Activated CD8-positive, alpha-beta memory T cell treated with anti-CD3 and anti-CD28 coated beads, Interleukin-2, amount 10 ng/mL, durations not matched to agents 7 days and 5 days (primary cell): Measurements from ENCODE around the gene ANKRD33. TPM values are rescaled to one million over a fixed set of nuclear protein-coding genes. Genes with fewer than 3 reads are reported as not detected.

Source experiments
- ATAC-seq: fragments of 150-1000 bp; cut with Tn5 transposase; one replicate; pipeline ENCODE4 v1.10.0; 2021; ENCODE audit warnings: moderate library complexity
- CTCF ChIA-PET: fragments of 350-600 bp; sonication (Branson Sonifier 250); formaldehyde crosslinking; loops from one replicate; lab custom pipeline; 2021; ENCODE audit warnings: antibody characterized with exemption; lab: Charles Lee
- DNase-seq: peaks from one replicate; pipeline ENCODE4 v3.0.0-alpha.2; 2020
- H3K27ac Mint-ChIP-seq: one replicate; pipeline ENCODE4 v1.8.0; 2021; ENCODE audit warnings: mild to moderate bottlenecking, mixed read lengths
- H3K27me3 Mint-ChIP-seq: one replicate; pipeline ENCODE4 v1.8.0; 2021; ENCODE audit warnings: mixed read lengths
- H3K36me3 Mint-ChIP-seq: one replicate; pipeline ENCODE4 v1.8.0; 2021; ENCODE audit warnings: mild to moderate bottlenecking, mixed read lengths
- H3K4me1 Mint-ChIP-seq: one replicate; pipeline ENCODE4 v1.8.0; 2021; ENCODE audit warnings: mixed read lengths
- H3K4me3 Mint-ChIP-seq: one replicate; pipeline ENCODE4 v1.8.0; 2021; ENCODE audit warnings: mild to moderate bottlenecking, moderate library complexity, mixed read lengths
- H3K9me3 Mint-ChIP-seq: one replicate; pipeline ENCODE4 v1.8.0; 2022; ENCODE audit warnings: low read depth, mixed read lengths
- total RNA-seq, 2 experiments: library from RNA; stranded (reverse); gene quantifications; one replicate each; pipeline ENCODE4 v1.2.3, GENCODE V29; 2021

The ANKRD33 gene
- total RNA-seq, 2 experiments from 2014 or later, result not detected

GRCh38 chr12:51889216-51890132, 1.6 kb downstream of the ANKRD33 start:
- peaks cover 11% of the 10 kb centered on the region for H3K4me1 Mint-ChIP-seq
- ATAC-seq (no peak), DNase-seq (no peak)
- peaks cover 7% of the 10 kb centered on the region for H3K27me3 Mint-ChIP-seq
- no peak overlapping the region for H3K4me3 Mint-ChIP-seq
- CTCF ChIA-PET, result interaction anchor here (1.0 to 2.5 kb wide), 4 partner anchors 14 to 136 kb away, joined by 3 to 6 read pairs (median 5); no protein-coding TSS in a partner anchor
- H3K9me3 Mint-ChIP-seq, result no peaks in the 10 kb centered on the region
- H3K36me3 Mint-ChIP-seq, result peaks cover 2% of the 10 kb centered on the region
- H3K27ac Mint-ChIP-seq, result no peak overlapping the region

DNA sequence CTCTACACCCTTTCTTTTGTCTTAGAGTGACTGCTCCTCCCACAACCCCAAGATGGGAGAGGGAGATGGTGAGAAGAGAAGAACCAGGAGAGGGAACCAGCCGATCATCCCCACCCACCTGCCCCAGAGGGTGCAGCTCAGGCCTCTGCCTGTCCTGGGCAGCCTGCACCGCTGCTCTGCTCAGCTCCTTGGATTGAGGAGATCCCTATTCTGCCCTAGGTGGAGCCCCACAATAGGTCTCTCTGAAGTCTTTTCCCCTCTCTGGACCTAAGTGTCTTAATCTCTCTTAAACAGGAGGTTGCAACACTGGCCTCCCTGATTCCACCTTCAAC, 2.2 kb downstream of the ANKRD33 start:
- no peak for ATAC-seq
- Mint-ChIP-seq H3K27me3 (peaks cover 7% of the 10 kb centered on the region), H3K4me3 (no peak overlapping the region), H3K4me1 (peaks cover 11% of the 10 kb centered on the region), H3K27ac (no peak overlapping the region), H3K36me3 (peaks cover 2% of the 10 kb centered on the region), H3K9me3 (no peaks in the 10 kb centered on the region)
- no peak for DNase-seq
- CTCF ChIA-PET, result interaction anchor here (1.0 to 2.5 kb wide), 4 partner anchors 15 to 136 kb away, joined by 3 to 6 read pairs (median 5); no protein-coding TSS in a partner anchor

DNA sequence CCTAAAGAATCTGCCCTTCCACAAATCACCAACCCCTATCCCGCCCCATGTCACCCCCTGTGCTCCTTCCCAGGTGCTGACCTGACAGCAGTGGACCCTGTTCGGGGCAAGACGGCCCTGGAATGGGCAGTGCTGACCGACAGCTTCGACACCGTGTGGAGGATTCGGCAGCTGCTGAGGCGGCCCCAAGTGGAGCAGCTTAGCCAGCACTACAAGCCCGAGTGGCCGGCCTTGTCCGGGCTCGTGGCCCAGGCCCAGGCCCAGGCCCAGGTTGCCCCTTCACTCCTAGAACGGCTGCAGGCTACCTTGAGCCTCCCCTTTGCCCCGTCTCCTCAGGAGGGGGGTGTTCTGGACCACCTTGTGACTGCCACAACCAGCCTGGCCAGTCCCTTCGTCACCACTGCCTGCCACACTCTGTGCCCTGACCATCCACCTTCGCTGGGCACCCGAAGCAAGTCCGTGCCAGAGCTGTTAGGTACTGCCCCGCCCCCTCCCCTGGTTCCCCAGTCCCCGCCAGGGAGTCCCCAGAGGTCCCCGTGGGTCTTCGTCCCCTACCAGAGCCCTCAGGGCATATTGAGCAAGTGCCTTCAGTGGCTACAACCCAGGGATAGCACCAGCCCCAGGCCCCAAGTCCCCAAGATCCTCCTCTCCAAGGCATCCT, 2.7 kb downstream of the ANKRD33 start:
- ATAC-seq (no peak), DNase-seq (no peak)
- CTCF ChIA-PET, result interaction anchor here (1.0 to 2.5 kb wide), 4 partner anchors 32 to 132 kb away, joined by 3 to 6 read pairs (median 4); no protein-coding TSS in a partner anchor

DNA sequence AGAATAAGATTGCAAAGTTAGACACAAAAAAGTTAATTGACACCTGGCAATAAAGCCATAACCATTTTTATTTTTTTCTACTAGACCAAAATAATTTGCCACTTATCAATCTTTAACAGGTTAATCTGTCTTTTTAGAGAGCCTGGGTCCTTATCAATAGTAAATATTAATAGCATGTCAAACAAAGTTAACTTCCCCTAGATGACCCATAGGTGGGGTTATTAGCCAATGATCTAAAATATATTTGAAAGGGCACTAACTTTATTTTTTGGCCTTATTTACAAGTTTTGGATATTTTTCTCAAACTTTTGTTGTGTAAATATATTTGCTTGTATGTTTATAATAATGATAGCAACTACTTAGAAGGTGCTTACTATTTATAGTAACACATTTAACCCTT, 3.9 kb downstream of the ANKRD33 start:
- CTCF ChIA-PET, result interaction anchor here (1.3 to 1.7 kb wide), 3 partner anchors 66 to 133 kb away, joined by 3 to 5 read pairs (median 4); no protein-coding TSS in a partner anchor
- H3K4me1 Mint-ChIP-seq, result peaks cover 1% of the 10 kb centered on the region
- H3K4me3 Mint-ChIP-seq, result no peak overlapping the region
- no peaks in the 10 kb centered on the region for H3K36me3 Mint-ChIP-seq
- no peak overlapping the region for H3K27ac Mint-ChIP-seq
- peaks cover 7% of the 10 kb centered on the region for H3K27me3 Mint-ChIP-seq
- no peaks in the 10 kb centered on the region for H3K9me3 Mint-ChIP-seq
- DNase-seq (no peak), ATAC-seq (no peak)

More for the DNA sequence above, 2.7 kb downstream of the ANKRD33 start:
- peaks cover 7% of the 10 kb centered on the region for H3K27me3 Mint-ChIP-seq
- no peak overlapping the region for H3K4me3 Mint-ChIP-seq
- no peak overlapping the region for H3K27ac Mint-ChIP-seq
- no peaks in the 10 kb centered on the region for H3K9me3 Mint-ChIP-seq
- H3K4me1 Mint-ChIP-seq, result peaks cover 9% of the 10 kb centered on the region
- H3K36me3 Mint-ChIP-seq, result no peaks in the 10 kb centered on the region

- H3K27ac Mint-ChIP-seq, result no peak overlapping the region
- no peak overlapping the region for H3K4me3 Mint-ChIP-seq
- H3K27me3 Mint-ChIP-seq, result peaks cover 7% of the 10 kb centered on the region
- H3K4me1 Mint-ChIP-seq, result no peaks in the 10 kb centered on the region
- CTCF ChIA-PET, result interaction anchor here (0.9 to 1.7 kb wide), 4 partner anchors 33 to 131 kb away, joined by 3 to 4 read pairs (median 3); no protein-coding TSS in a partner anchor
- no peaks in the 10 kb centered on the region for H3K36me3 Mint-ChIP-seq
- no peaks in the 10 kb centered on the region for H3K9me3 Mint-ChIP-seq
- ATAC-seq (no peak), DNase-seq (no peak)
These were observed 5.9 kb downstream of the ANKRD33 start for GRCh38 chr12:51893786-51894185.

- H3K36me3 Mint-ChIP-seq, result no peaks in the 10 kb centered on the region
- peaks cover 7% of the 10 kb centered on the region for H3K27me3 Mint-ChIP-seq
- CTCF ChIA-PET, result interaction anchor here (0.7 to 1.1 kb wide), 3 partner anchors 76 to 129 kb away, joined by 3 read pairs; no protein-coding TSS in a partner anchor
- H3K9me3 Mint-ChIP-seq, result no peaks in the 10 kb centered on the region
- no peak for DNase-seq
- no peak overlapping the region for H3K27ac Mint-ChIP-seq
- no peak overlapping the region for H3K4me3 Mint-ChIP-seq
- H3K4me1 Mint-ChIP-seq, result no peaks in the 10 kb centered on the region
- ATAC-seq, result no peak
These were observed 7.7 kb downstream of the ANKRD33 start for GRCh38 chr12:51895378-51896135.

DNA sequence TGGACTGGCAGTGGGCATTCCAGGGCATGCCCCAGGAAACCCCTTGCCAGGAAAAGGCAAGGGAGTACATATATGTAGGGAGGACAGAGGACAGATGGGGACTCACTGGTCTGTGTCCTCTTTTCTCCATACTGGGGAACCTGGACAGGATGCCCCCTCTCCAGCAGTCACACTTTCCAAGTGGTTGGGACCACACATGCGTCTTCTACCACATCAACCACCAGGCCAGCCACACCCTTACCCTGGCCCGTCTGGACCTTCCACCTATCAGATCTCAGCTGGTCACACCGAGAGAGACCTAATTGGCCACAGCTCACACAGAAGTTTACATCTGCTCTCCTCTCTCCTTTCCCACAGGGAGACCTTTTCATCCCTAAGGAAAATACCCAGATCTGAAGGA, 8.3 kb downstream of the ANKRD33 start:
- CTCF ChIA-PET, result interaction anchor here (1.1 kb wide), 1 partner anchor 75 kb away, joined by 3 read pairs; no protein-coding TSS in a partner anchor
- no peaks in the 10 kb centered on the region for H3K36me3 Mint-ChIP-seq

GRCh38 chr12:51897181-51897580, 9.3 kb downstream of the ANKRD33 start:
- H3K36me3 Mint-ChIP-seq, result no peaks in the 10 kb centered on the region
- H3K4me1 Mint-ChIP-seq, result no peaks in the 10 kb centered on the region
- no peaks in the 10 kb centered on the region for H3K9me3 Mint-ChIP-seq
- H3K27ac Mint-ChIP-seq, result no peak overlapping the region
- no peak overlapping the region for H3K4me3 Mint-ChIP-seq
- H3K27me3 Mint-ChIP-seq, result peaks cover 10% of the 10 kb centered on the region
- CTCF ChIA-PET, result no interaction called here
- ATAC-seq (no peak), DNase-seq (no peak)

More for the DNA sequence above, 8.3 kb downstream of the ANKRD33 start:
- ATAC-seq (no peak), DNase-seq (no peak)
- Mint-ChIP-seq H3K4me3 (no peak overlapping the region), H3K4me1 (no peaks in the 10 kb centered on the region), H3K27ac (no peak overlapping the region), H3K9me3 (no peaks in the 10 kb centered on the region), H3K27me3 (peaks cover 7% of the 10 kb centered on the region)

DNA sequence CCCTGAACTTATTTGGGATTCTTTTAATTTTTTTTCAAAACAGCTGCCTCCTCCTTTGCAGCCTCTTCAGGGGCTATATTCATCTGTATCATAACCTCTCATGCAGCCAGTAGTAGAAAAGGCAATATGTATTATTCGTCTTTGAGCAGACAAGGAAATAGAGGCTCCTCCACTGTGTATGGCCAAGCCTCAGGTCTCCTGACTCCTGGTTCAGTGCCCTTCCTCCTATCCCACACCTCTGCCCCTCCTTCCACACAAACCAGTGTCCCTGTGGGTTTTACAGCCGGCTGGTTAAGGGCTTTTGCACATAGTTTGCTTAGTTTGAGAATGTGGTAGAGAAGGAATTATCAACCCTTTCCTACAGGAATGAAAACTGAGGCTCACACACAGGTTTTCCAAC, 10.6 kb downstream of the ANKRD33 start:
- Mint-ChIP-seq H3K27ac (no peak overlapping the region), H3K27me3 (peaks cover 3% of the 10 kb centered on the region), H3K4me1 (no peaks in the 10 kb centered on the region), H3K36me3 (no peaks in the 10 kb centered on the region), H3K9me3 (no peaks in the 10 kb centered on the region), H3K4me3 (no peak overlapping the region)
- CTCF ChIA-PET, result no interaction called here
- ATAC-seq (no peak), DNase-seq (no peak)

DNA sequence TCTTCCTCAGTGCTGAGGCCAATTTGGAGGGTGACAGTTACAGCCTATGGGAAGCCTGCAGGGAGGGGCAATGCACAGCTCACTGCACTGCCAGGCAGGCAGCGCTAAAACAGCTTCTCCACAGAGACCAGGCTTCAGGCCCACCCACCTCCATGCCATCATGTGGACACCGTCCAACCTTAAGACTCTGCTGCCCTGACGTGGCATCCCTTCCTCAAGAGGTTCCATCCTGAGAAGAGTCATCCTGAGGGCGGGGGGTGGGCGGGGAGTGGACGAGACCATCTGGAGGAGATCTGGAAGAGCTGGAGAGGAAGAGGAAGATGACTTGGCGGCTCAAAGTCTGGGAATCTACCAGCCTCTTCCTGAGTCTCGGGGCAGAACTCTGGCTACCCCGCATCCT, 11.0 kb downstream of the ANKRD33 start:
- ATAC-seq (no peak), DNase-seq (no peak)
- Mint-ChIP-seq H3K27me3 (peaks cover 3% of the 10 kb centered on the region), H3K9me3 (no peaks in the 10 kb centered on the region), H3K27ac (no peak overlapping the region), H3K4me3 (no peak overlapping the region), H3K4me1 (no peaks in the 10 kb centered on the region), H3K36me3 (no peaks in the 10 kb centered on the region)
- CTCF ChIA-PET, result no interaction called here

DNA sequence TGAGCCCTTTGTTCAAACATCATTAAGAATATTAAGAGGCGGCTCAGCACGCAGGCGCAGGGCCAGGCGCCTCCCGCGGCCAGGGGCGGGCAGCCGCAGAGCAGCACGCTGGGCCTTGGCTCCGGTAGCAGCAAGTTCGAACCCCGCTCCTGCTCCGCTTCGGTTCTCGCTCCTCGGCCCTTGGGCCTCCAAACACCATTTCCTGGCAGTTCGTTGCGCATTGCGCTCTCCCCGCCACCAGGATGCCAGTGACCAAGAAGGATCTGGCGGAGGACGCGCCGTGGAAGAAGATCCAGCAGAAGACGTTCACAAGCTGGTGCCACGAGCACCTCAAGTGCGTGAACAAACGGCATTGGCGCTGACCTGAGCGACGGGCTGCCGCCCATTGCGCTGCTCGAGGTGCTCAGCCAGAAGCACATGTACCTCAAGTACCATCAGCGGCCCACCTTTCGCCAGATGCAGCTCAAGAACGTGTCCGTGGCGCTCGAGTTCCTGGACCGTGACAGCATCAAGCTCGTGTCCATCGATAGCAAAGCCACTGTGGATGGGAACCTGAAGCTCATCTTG, 12.5 kb downstream of the ANKRD33 start:
- CTCF ChIA-PET, result no interaction called here
- no peak for DNase-seq
- Mint-ChIP-seq H3K9me3 (no peaks in the 10 kb centered on the region), H3K27ac (no peak overlapping the region), H3K4me3 (no peak overlapping the region), H3K27me3 (peaks cover 3% of the 10 kb centered on the region), H3K36me3 (no peaks in the 10 kb centered on the region), H3K4me1 (no peaks in the 10 kb centered on the region)
- ATAC-seq, result no peak

- CTCF ChIA-PET, result interaction anchor here (0.7 kb wide), 1 partner anchor 70 kb away, joined by 3 read pairs; no protein-coding TSS in a partner anchor
These were observed 13.4 kb downstream of the ANKRD33 start for GRCh38 chr12:51901121-51901817.

More at GRCh38 chr12:51901121-51901817, 13.4 kb downstream of the ANKRD33 start:
- no peak for DNase-seq
- H3K9me3 Mint-ChIP-seq, result no peaks in the 10 kb centered on the region
- H3K36me3 Mint-ChIP-seq, result no peaks in the 10 kb centered on the region
- peaks cover 7% of the 10 kb centered on the region for H3K27me3 Mint-ChIP-seq
- no peak overlapping the region for H3K4me3 Mint-ChIP-seq
- H3K4me1 Mint-ChIP-seq, result no peaks in the 10 kb centered on the region
- no peak overlapping the region for H3K27ac Mint-ChIP-seq
- no peak for ATAC-seq
